Esophagus muscularis mucosa (tissue), 4 donors: ENCODE measurements around the gene UTF1. TPM values are rescaled to one million over a fixed set of nuclear protein-coding genes. Genes with fewer than 3 reads are reported as not detected.

Experiments
- DNase-seq: peaks from one replicate; pipeline ENCODE4 v3.0.0-alpha.2; 2017; ENCODE audit errors: extremely low spot score
- H3K27ac ChIP-seq, 4 donors: fragments of 200-600 bp; sonication (generic); replicated peaks in 1 of 4; 1 replicate in 3 of 4; 2 replicates in 1 of 4; pipeline ENCODE4 v1.5.1; 2016 to 2019; ENCODE audit warnings: mild to moderate bottlenecking in 1 of 4
- H3K27me3 ChIP-seq, 4 donors: fragments of 200-600 bp; sonication (generic); one replicate each; pipeline versions ENCODE4 v1.5.1 to v1.6.0; 2016 to 2019
- H3K36me3 ChIP-seq, 4 donors: fragments of 200-600 bp; sonication (generic); one replicate each; pipeline ENCODE4 v1.5.1; 2016 to 2019
- H3K4me1 ChIP-seq, 4 donors: fragments of 200-600 bp; sonication (generic); one replicate each; pipeline ENCODE4 v1.5.1; 2016 to 2019
- H3K4me3 ChIP-seq, 4 donors: fragments of 200-600 bp; sonication (generic); 1 replicate in 2 of 4; 2 replicates in 2 of 4; pipeline ENCODE4 v1.5.1; 2016 to 2019; ENCODE audit warnings: mild to moderate bottlenecking in 4 of 4, moderate library complexity in 1 of 4
- H3K9me3 ChIP-seq, 4 donors: fragments of 200-600 bp; sonication (generic); 1 replicate in 3 of 4; 2 replicates in 1 of 4; pipeline ENCODE4 v1.5.1; 2016 to 2019
- EP300 ChIP-seq: sonication (generic); formaldehyde crosslinking; IDR thresholded peaks from one replicate; pipeline ENCODE4 v1.6.1; 2017; ENCODE audit warnings: antibody characterized with exemption
- POLR2A ChIP-seq: fragments of 450-650 bp; IDR thresholded peaks from one replicate; pipeline ENCODE4 v1.6.1; 2017; ENCODE audit warnings: antibody characterized with exemption, moderate library complexity, mild to moderate bottlenecking, low read depth
- POLR2AphosphoS5 ChIP-seq, 2 donors: sonication (generic); formaldehyde crosslinking; IDR thresholded peaks; one replicate each; pipeline ENCODE4 v1.6.1; 2017; ENCODE audit warnings: antibody characterized with exemption in 2 of 2
- WGBS: methylation state at CpG from one replicate; pipeline ENCODE4 v1.1.5; 2018; 5-methylcytosine and 5-hydroxymethylcytosine counted together
- intact Hi-C: fragments of 100-400 bp; cut with DNase I; formaldehyde crosslinking; loops from one replicate; pipeline ENCODE4 v1.15.1; 2023
- total RNA-seq, 4 donors: library from RNA; depleted of rRNA; stranded (reverse); fragments of >200 nt; gene quantifications; one replicate each; pipeline versions ENCODE4 v1.1.0 to v1.2.1, GENCODE V29; 2016
- TF ChIP-seq, protein P1 (sequence below), 3 experiments: fragments of 200-600 bp in 2 of 3; fragments of 450-650 bp in 1 of 3; sonication (generic) in 2 of 3; IDR thresholded peaks; one replicate each; pipeline ENCODE4 v1.5.1; 2017 to 2019; ENCODE audit warnings: antibody characterized with exemption in 3 of 3, mild to moderate bottlenecking in 2 of 3, moderate library complexity in 1 of 3

UTF1 gene
- total RNA-seq, 4 donors from 2014 or later, result not detected

DNA sequence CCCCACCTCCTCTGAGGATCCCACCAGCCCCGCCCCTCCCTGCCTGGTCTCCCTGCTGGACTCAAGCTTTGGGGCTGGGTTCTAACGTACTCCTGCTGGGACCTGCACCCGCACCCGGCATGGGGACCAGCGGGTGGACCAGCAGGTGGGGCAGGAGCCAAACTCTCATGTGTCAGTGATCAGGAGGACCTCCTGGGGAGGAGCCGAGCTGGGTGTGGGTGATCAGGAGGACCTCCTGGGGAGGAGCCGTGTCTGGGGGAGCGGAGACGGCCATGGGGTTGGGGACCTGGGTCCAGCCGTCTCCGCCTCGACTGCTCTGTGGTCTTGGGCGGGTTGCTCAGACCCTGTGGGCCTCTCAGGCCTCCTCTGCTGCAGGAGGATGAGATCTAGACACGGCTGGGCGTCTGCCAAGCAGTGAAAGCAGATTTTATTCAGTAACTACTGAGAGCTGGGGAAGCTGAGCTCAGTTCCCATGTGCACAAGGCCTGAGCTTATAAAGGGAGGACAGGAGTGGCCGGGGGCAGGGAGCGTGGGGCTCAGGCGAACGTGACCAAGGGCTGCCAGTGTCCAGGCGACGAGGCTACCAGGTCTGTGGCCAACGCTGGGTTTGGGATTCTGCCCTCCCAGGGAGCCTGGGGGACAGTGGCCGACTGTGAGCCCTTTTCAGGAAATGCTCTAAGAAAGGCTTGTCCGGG, 33.6 kb upstream of the UTF1 start:
- Histone ChIP-seq H3K36me3 (no peaks in the 10 kb centered on the region), H3K27ac (no peak overlapping the region), H3K4me3 (no peak overlapping the region), H3K27me3 (peaks cover 0 to 23% (median 0%) of the 10 kb centered on the region in 4 donors), H3K4me1 (no peaks in the 10 kb centered on the region), H3K9me3 (peaks cover 0 to 17% (median 13%) of the 10 kb centered on the region in 4 donors)
- intact Hi-C loops, result no loop called here
- 80% methylated on average over 19 of the region's 24 CpGs for WGBS
- TF ChIP-seq POLR2AphosphoS5 (IDR thresholded peaks at IDR 0.05), result no peak
- no peak for TF ChIP-seq EP300
- DNase-seq, result no peak

DNA sequence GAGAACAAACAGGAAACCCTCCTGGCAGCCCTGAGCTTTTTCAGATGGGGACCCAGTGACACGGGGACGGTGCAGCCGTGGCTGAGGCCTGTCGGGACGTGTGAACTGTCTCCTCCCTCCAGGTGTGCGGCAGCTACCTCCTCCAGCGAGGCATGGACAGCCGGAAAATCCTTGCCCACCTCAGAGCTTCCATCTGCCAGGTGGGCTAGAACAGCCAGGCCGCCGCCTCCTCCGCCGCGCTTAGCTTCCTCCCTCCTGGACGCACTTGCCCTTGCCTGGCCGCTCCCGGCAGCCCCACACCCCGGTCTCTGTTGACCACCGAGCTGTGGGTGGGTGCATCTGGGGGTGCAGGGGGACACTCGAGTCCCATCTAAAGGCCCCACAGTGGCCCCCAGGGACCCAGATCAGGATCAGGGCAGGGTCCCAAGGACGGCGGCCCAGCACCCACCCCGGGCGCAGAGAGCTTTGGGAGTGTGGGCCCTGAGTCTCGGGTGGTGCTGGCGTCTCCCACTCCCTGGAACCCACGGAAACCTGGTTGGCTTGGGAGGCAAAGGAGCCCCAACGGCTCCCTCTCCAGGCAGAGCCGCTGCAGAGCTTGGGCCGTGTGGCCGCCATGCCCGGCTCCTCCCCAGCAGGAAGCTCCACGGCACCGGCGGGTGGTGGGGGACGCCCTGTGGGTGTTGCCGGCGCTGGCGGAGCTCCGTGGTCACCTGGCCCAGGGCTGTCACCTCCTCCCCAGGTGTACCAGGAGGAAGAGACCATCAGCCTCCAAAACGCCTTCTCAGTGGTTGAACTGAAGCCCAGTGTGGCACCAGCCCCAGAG, 32.9 kb upstream of the UTF1 start:
- WGBS, result 86% methylated on average over 32 of the region's 40 CpGs
- Histone ChIP-seq H3K4me3 (no peak overlapping the region), H3K36me3 (no peaks in the 10 kb centered on the region), H3K27me3 (peaks cover 0 to 23% (median 0%) of the 10 kb centered on the region in 4 donors), H3K27ac (no peak overlapping the region), H3K9me3 (peaks cover 0 to 12% (median 7%) of the 10 kb centered on the region in 4 donors), H3K4me1 (no peaks in the 10 kb centered on the region)
- no peak for DNase-seq
- intact Hi-C loops, result no loop called here
- TF ChIP-seq POLR2A, result no peak
- TF ChIP-seq, protein P1, sequence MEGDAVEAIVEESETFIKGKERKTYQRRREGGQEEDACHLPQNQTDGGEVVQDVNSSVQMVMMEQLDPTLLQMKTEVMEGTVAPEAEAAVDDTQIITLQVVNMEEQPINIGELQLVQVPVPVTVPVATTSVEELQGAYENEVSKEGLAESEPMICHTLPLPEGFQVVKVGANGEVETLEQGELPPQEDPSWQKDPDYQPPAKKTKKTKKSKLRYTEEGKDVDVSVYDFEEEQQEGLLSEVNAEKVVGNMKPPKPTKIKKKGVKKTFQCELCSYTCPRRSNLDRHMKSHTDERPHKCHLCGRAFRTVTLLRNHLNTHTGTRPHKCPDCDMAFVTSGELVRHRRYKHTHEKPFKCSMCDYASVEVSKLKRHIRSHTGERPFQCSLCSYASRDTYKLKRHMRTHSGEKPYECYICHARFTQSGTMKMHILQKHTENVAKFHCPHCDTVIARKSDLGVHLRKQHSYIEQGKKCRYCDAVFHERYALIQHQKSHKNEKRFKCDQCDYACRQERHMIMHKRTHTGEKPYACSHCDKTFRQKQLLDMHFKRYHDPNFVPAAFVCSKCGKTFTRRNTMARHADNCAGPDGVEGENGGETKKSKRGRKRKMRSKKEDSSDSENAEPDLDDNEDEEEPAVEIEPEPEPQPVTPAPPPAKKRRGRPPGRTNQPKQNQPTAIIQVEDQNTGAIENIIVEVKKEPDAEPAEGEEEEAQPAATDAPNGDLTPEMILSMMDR (IDR thresholded peaks at IDR 0.05), result no peak
- TF ChIP-seq POLR2AphosphoS5 (IDR thresholded peaks at IDR 0.05), result no peak
- TF ChIP-seq EP300, result no peak

DNA sequence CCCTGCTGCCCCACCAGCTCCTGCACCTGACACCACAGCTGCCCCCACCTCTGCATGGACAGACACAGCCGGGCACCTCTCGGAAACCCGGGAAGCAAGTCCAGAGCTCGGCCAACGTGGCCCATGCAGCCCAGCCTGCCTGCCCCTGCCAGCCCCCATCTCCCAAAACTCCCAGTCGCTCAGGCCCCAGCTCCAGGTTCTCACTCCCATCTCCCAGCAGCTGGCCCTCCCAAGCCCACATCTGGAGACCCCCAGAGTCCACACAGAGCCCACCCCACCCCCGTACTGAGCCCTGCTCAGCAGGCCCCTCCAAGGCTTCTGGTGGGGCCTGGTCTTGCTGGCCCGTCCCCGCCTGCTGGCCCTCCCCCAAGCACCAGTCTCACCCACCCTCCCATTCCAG, 32.2 kb upstream of the UTF1 start:
- H3K27ac ChIP-seq, result no peak overlapping the region
- WGBS, result 96% methylated on average over 4 of the region's 9 CpGs
- intact Hi-C loops, result no loop called here
- H3K4me3 ChIP-seq, result no peak overlapping the region
- H3K4me1 ChIP-seq, result no peaks in the 10 kb centered on the region
- TF ChIP-seq POLR2AphosphoS5 (IDR thresholded peaks at IDR 0.05), result no peak
- TF ChIP-seq, protein P1 (IDR thresholded peaks at IDR 0.05), result no peak
- H3K36me3 ChIP-seq, result no peaks in the 10 kb centered on the region
- peaks cover 0 to 11% (median 5%) of the 10 kb centered on the region in 4 donors for H3K9me3 ChIP-seq
- peaks cover 0 to 23% (median 0%) of the 10 kb centered on the region in 4 donors for H3K27me3 ChIP-seq
- no peak for DNase-seq

DNA sequence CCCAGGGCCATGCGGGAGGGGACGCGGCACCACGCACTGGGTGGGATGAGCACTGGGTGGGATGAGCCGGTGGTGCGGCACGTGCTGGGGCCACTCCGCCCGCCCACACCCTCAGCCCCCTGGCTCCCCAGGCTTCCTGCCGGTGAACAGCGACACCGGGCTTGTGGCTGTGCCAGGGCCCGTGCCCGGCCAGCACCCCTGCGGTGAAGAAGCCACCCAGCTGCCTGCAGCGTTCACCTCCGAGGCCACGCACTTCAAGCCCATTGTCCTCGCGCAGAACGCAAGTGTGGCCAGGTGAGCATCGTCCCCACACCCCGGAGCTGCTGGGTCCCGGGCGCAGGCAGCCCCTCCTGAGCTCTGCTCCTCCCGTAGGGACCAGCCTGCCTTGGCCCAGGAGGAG, 31.8 kb upstream of the UTF1 start:
- Histone ChIP-seq H3K4me3 (no peak overlapping the region), H3K27me3 (peaks cover 0 to 23% (median 0%) of the 10 kb centered on the region in 4 donors), H3K27ac (no peak overlapping the region), H3K9me3 (peaks cover 0 to 8% (median 4%) of the 10 kb centered on the region in 4 donors), H3K4me1 (no peaks in the 10 kb centered on the region), H3K36me3 (no peaks in the 10 kb centered on the region)
- WGBS, result 92% methylated on average over 5 of the region's 26 CpGs
- TF ChIP-seq, protein P1 (IDR thresholded peaks at IDR 0.05), result no peak
- TF ChIP-seq POLR2A (no peak), EP300 (no peak), POLR2AphosphoS5 (IDR thresholded peaks at IDR 0.05) (no peak)
- intact Hi-C loops, result no loop called here
- DNase-seq, result no peak
